CD4-positive, CD25-positive, alpha-beta regulatory T cell (primary cell): ENCODE data around the gene ZNF263. TPM values are rescaled to one million over a fixed set of nuclear protein-coding genes. Genes with fewer than 3 reads are reported as not detected.
A peak's percentile ranks its signal among the peaks of the same experiment; 100 is the strongest.

Experiments used
- ATAC-seq, 2 donors: fragments of 150-1000 bp; cut with Tn5 transposase; one replicate each; pipeline ENCODE4 v1.10.0; 2021; ENCODE audit warnings: low read depth in 2 of 2, moderate number of reproducible peaks in 2 of 2, moderate library complexity in 1 of 2
- DNase-seq, 3 donors: peaks; one replicate each; pipeline versions ENCODE4 v3.0.0 to v3.0.0-alpha.2; 2012 to 2022; ENCODE audit warnings: mixed read lengths in 1 of 3
- H3K27ac ChIP-seq: one replicate; pipeline ENCODE4 v1.7.0; 2013; ENCODE audit warnings: mild to moderate bottlenecking, low read length; ENCODE audit not compliant: insufficient read depth, poor library complexity, severe bottlenecking
- H3K27me3 ChIP-seq: one replicate; pipeline ENCODE4 v1.7.0; 2013; ENCODE audit warnings: low read length; ENCODE audit not compliant: control insufficient read depth, insufficient read depth
- H3K36me3 ChIP-seq: one replicate; pipeline ENCODE4 v1.7.0; 2013; ENCODE audit warnings: mild to moderate bottlenecking, low read length, moderate library complexity; ENCODE audit not compliant: control insufficient read depth, insufficient read depth
- H3K4me1 ChIP-seq: 2 replicates; pipeline ENCODE4 v1.7.0; 2013; ENCODE audit warnings: mild to moderate bottlenecking, low read length; ENCODE audit not compliant: insufficient read depth, control insufficient read depth, poor library complexity, severe bottlenecking
- H3K4me3 ChIP-seq: one replicate; pipeline ENCODE4 v1.7.0; 2013; ENCODE audit warnings: low read depth, mild to moderate bottlenecking, low read length, moderate library complexity
- H3K9me3 ChIP-seq, 2 experiments: 1 replicate in 1 of 2; 2 replicates in 1 of 2; pipeline ENCODE4 v1.7.0; 2013; ENCODE audit warnings: low read length in 2 of 2, mild to moderate bottlenecking in 1 of 2, moderate library complexity in 1 of 2; ENCODE audit not compliant: control insufficient read depth in 2 of 2
- H3K27ac Mint-ChIP-seq, 3 donors: one replicate each; pipeline ENCODE4 v1.8.0; 2020 to 2022; ENCODE audit warnings: mild to moderate bottlenecking in 3 of 3, mixed read lengths in 3 of 3, moderate library complexity in 2 of 3
- H3K27me3 Mint-ChIP-seq: one replicate; pipeline ENCODE4 v1.8.0; 2022; ENCODE audit warnings: mild to moderate bottlenecking, mixed read lengths
- H3K36me3 Mint-ChIP-seq: one replicate; pipeline ENCODE4 v1.8.0; 2020; ENCODE audit warnings: mixed read lengths
- H3K4me1 Mint-ChIP-seq, 4 donors: one replicate each; pipeline ENCODE4 v1.8.0; 2020 to 2022; ENCODE audit warnings: mixed read lengths in 4 of 4, mild to moderate bottlenecking in 1 of 4
- H3K4me3 Mint-ChIP-seq, 4 donors: one replicate each; pipeline ENCODE4 v1.8.0; 2020 to 2022; ENCODE audit warnings: mild to moderate bottlenecking in 4 of 4, mixed read lengths in 4 of 4, moderate library complexity in 3 of 4
- H3K9me3 Mint-ChIP-seq, 7 donors: one replicate each; pipeline ENCODE4 v1.8.0; 2020 to 2022; ENCODE audit warnings: mixed read lengths in 7 of 7, mild to moderate bottlenecking in 3 of 7, moderate library complexity in 2 of 7
- polyA plus RNA-seq, 4 donors: library from polyadenylated mRNA; unstranded; fragments of 300-500 nt; fragmentation: Illumina TruSeq; gene quantifications; one replicate each; pipeline ENCODE4 v1.2.3, GENCODE V29; 2021
- total RNA-seq: library from RNA; stranded (reverse); gene quantifications from one replicate; pipeline ENCODE4 v1.2.3, GENCODE V29; 2022

Gene ZNF263
- total and polyA plus RNA-seq, 5 donors from 2014 or later, result 28.3 to 47.1 (median 40.1) TPM

- H3K27me3 ChIP-seq, result no peaks in the 10 kb centered on the region
- H3K27me3 Mint-ChIP-seq, result no peaks in the 10 kb centered on the region
- peaks cover 37 to 46% of the 10 kb centered on the region in 2 experiments for H3K9me3 ChIP-seq
- peaks cover 0 to 38% (median 6%) of the 10 kb centered on the region in 7 donors for H3K9me3 Mint-ChIP-seq
- H3K4me3 ChIP-seq, result peak overlapping the region; percentile 80
- peaks cover 4 to 45% (median 28%) of the 10 kb centered on the region in 4 donors for H3K4me1 Mint-ChIP-seq
- peaks cover 50% of the 10 kb centered on the region for H3K36me3 Mint-ChIP-seq
- H3K27ac Mint-ChIP-seq, result no peak overlapping the region
- DNase-seq (no peak), ATAC-seq (no peak)
- no peak overlapping the region for H3K27ac ChIP-seq
- peak overlapping the region in 3 of 4 donors; percentile 61 to 96 (median 93) for H3K4me3 Mint-ChIP-seq
- H3K4me1 ChIP-seq, result peaks cover 25% of the 10 kb centered on the region
- peaks cover 48% of the 10 kb centered on the region for H3K36me3 ChIP-seq
Measured at GRCh38 chr16:3285131-3285530, 1.8 kb downstream of the ZNF263 start.

- H3K9me3 Mint-ChIP-seq, result peaks cover 0 to 72% (median 22%) of the 10 kb centered on the region in 7 donors
- peaks cover 72 to 95% of the 10 kb centered on the region in 2 experiments for H3K9me3 ChIP-seq
- H3K4me1 ChIP-seq, result peaks cover under 1% of the 10 kb centered on the region
- no peaks in the 10 kb centered on the region for H3K27me3 ChIP-seq
- DNase-seq (no peak), ATAC-seq (no peak)
- peaks cover 71% of the 10 kb centered on the region for H3K36me3 Mint-ChIP-seq
- H3K27ac Mint-ChIP-seq, result no peak overlapping the region
- peak overlapping the region; percentile 13 for H3K4me3 ChIP-seq
- peaks cover 5 to 26% (median 11%) of the 10 kb centered on the region in 4 donors for H3K4me1 Mint-ChIP-seq
- H3K4me3 Mint-ChIP-seq, result peak overlapping the region in 1 of 4 donors; percentile 32
- peaks cover 74% of the 10 kb centered on the region for H3K36me3 ChIP-seq
- H3K27ac ChIP-seq, result no peak overlapping the region
- H3K27me3 Mint-ChIP-seq, result no peaks in the 10 kb centered on the region
Measured at GRCh38 chr16:3289998-3290673, 6.8 kb downstream of the ZNF263 start.

- no peaks in the 10 kb centered on the region for H3K27me3 Mint-ChIP-seq
- peaks cover 2 to 70% (median 22%) of the 10 kb centered on the region in 7 donors for H3K9me3 Mint-ChIP-seq
- DNase-seq, result no peak
- no peak overlapping the region for H3K27ac Mint-ChIP-seq
- peaks cover 49% of the 10 kb centered on the region for H3K36me3 ChIP-seq
- H3K27me3 ChIP-seq, result no peaks in the 10 kb centered on the region
- H3K27ac ChIP-seq, result no peak overlapping the region
- H3K4me1 Mint-ChIP-seq, result peaks cover 0 to 12% (median 6%) of the 10 kb centered on the region in 4 donors
- H3K4me1 ChIP-seq, result no peaks in the 10 kb centered on the region
- H3K9me3 ChIP-seq, result peaks cover 59 to 94% of the 10 kb centered on the region in 2 experiments
- ATAC-seq, result no peak
- peaks cover 58% of the 10 kb centered on the region for H3K36me3 Mint-ChIP-seq
- H3K4me3 ChIP-seq, result no peak overlapping the region
- no peak overlapping the region for H3K4me3 Mint-ChIP-seq
Measured at GRCh38 chr16:3292604-3293003, 9.3 kb downstream of the ZNF263 start.

- H3K4me3 ChIP-seq, result no peak overlapping the region
- H3K9me3 ChIP-seq, result peaks cover 65 to 97% of the 10 kb centered on the region in 2 experiments
- no peak overlapping the region for H3K27ac Mint-ChIP-seq
- H3K27me3 ChIP-seq, result no peaks in the 10 kb centered on the region
- peaks cover 2 to 70% (median 30%) of the 10 kb centered on the region in 7 donors for H3K9me3 Mint-ChIP-seq
- peak overlapping the region in 1 of 4 donors; percentile 82 for H3K4me3 Mint-ChIP-seq
- H3K36me3 ChIP-seq, result peaks cover 35% of the 10 kb centered on the region
- ATAC-seq (no peak), DNase-seq (no peak)
- peaks cover 50% of the 10 kb centered on the region for H3K36me3 Mint-ChIP-seq
- peaks cover 0 to 12% (median 6%) of the 10 kb centered on the region in 4 donors for H3K4me1 Mint-ChIP-seq
- H3K4me1 ChIP-seq, result no peaks in the 10 kb centered on the region
- no peak overlapping the region for H3K27ac ChIP-seq
- no peaks in the 10 kb centered on the region for H3K27me3 Mint-ChIP-seq
Measured at GRCh38 chr16:3295209-3295608, 11.9 kb downstream of the ZNF263 start.

- Histone ChIP-seq H3K4me3 (no peak overlapping the region), H3K9me3 (peaks cover 66 to 97% of the 10 kb centered on the region in 2 experiments), H3K36me3 (peaks cover 29% of the 10 kb centered on the region), H3K4me1 (no peaks in the 10 kb centered on the region), H3K27me3 (no peaks in the 10 kb centered on the region), H3K27ac (no peak overlapping the region)
- Mint-ChIP-seq H3K4me3 (peak overlapping the region in 1 of 4 donors; percentile 10), H3K27me3 (no peaks in the 10 kb centered on the region), H3K36me3 (peaks cover 49% of the 10 kb centered on the region), H3K27ac (peak overlapping the region in 1 of 3 donors; percentile 12), H3K9me3 (peaks cover 2 to 71% (median 33%) of the 10 kb centered on the region in 7 donors), H3K4me1 (peaks cover 0 to 12% (median 6%) of the 10 kb centered on the region in 4 donors)
- no peak for DNase-seq
- ATAC-seq, result no peak
Measured at GRCh38 chr16:3295783-3296182, 12.5 kb downstream of the ZNF263 start.

GRCh38 chr16:3304370-3304769 is 21.1 kb downstream of the ZNF263 start:
- Histone ChIP-seq H3K36me3 (peaks cover 26% of the 10 kb centered on the region), H3K4me3 (peak overlapping the region; percentile 60), H3K4me1 (peaks cover 5% of the 10 kb centered on the region), H3K27ac (peak overlapping the region; percentile 84), H3K27me3 (no peaks in the 10 kb centered on the region), H3K9me3 (peaks cover 55 to 74% of the 10 kb centered on the region in 2 experiments)
- H3K27ac Mint-ChIP-seq, result peak overlapping the region; percentile 56 to 86 (median 76)
- ATAC-seq, result no peak
- no peaks in the 10 kb centered on the region for H3K27me3 Mint-ChIP-seq
- peaks cover 1 to 55% (median 17%) of the 10 kb centered on the region in 7 donors for H3K9me3 Mint-ChIP-seq
- H3K4me1 Mint-ChIP-seq, result peaks cover 5 to 32% (median 10%) of the 10 kb centered on the region in 4 donors
- no peak for DNase-seq
- peaks cover 38% of the 10 kb centered on the region for H3K36me3 Mint-ChIP-seq
- H3K4me3 Mint-ChIP-seq, result peak overlapping the region in 3 of 4 donors; percentile 85 to 88 (median 86)

GRCh38 chr16:3305109-3306068 is 22.1 kb downstream of the ZNF263 start, which contains the start of the genes TIGD7 and ZNF75A:
TSS of gene TIGD7 (minus strand) at chr16:3305430. CDS start at chr16:3300614, 4,816 bp downstream.
TSS of gene ZNF75A (plus strand) at chr16:3305497. CDS start at chr16:3308429, 2,932 bp downstream.
- Mint-ChIP-seq H3K4me1 (peaks cover 5 to 32% (median 10%) of the 10 kb centered on the region in 4 donors), H3K36me3 (peaks cover 34% of the 10 kb centered on the region), H3K4me3 (peak within 1 kb of the TSS; percentile 85 to 88 (median 87)), H3K27me3 (no peaks in the 10 kb centered on the region), H3K9me3 (peaks cover 1 to 53% (median 16%) of the 10 kb centered on the region in 7 donors), H3K27ac (peak within 1 kb of the TSS; percentile 76 to 88 (median 86))
- peaks cover 49 to 74% of the 10 kb centered on the region in 2 experiments for H3K9me3 ChIP-seq
- H3K27ac ChIP-seq, result peak within 1 kb of the TSS; percentile 84
- DNase-seq (peak; percentile 82 to 95 (median 86)), ATAC-seq (peak; percentile 94 to 96)
- peaks cover 20% of the 10 kb centered on the region for H3K36me3 ChIP-seq
- no peaks in the 10 kb centered on the region for H3K27me3 ChIP-seq
- peak within 1 kb of the TSS; percentile 77 for H3K4me3 ChIP-seq
- H3K4me1 ChIP-seq, result peaks cover 5% of the 10 kb centered on the region
